GM18907 (cell line): Measurements from ENCODE around the gene LCN2.

ENCODE experiments used
- ATAC-seq: cut with Tn5 transposase; IDR thresholded peaks from one replicate; pipeline ENCODE4 v1.9.1; 2021; ENCODE audit warnings: mild to moderate bottlenecking, moderate library complexity; ENCODE audit not compliant: unreplicated experiment

Gene LCN2

GRCh38 chr9:128146591-128147120 lies 2.6 kb upstream of the LCN2 start:
- no peak for ATAC-seq

GRCh38 chr9:128148509-128149000 lies 698 bp upstream of the LCN2 start:
- ATAC-seq, result no peak

GRCh38 chr9:128149951-128150593 lies 819 bp downstream of the LCN2 start:
- no peak for ATAC-seq

GRCh38 chr9:128150594-128151308 lies 1.5 kb downstream of the LCN2 start:
- ATAC-seq, result no peak

- no peak for ATAC-seq
Observed at GRCh38 chr9:128151309-128152132, 2.3 kb downstream of the LCN2 start.

- no peak for ATAC-seq
Observed at GRCh38 chr9:128152133-128153059, 3.1 kb downstream of the LCN2 start.

- no peak for ATAC-seq
Observed at GRCh38 chr9:128153060-128153946, 4.0 kb downstream of the LCN2 start.

GRCh38 chr9:128153947-128154695 lies 4.9 kb downstream of the LCN2 start:
- no peak for ATAC-seq

- ATAC-seq, result no peak
Observed at GRCh38 chr9:128155736-128156500, 6.7 kb downstream of the LCN2 start.

GRCh38 chr9:128159522-128159783 lies 10.2 kb downstream of the LCN2 start:
- ATAC-seq, result no peak

GRCh38 chr9:128159784-128160602 lies 10.7 kb downstream of the LCN2 start, which contains the start of gene BBLN:
Gene BBLN, plus strand, starts transcription at chr9:128160265. Its CDS starts 143 bp downstream, at chr9:128160408.
- peak; percentile 72 for ATAC-seq

- peak; percentile 3 for ATAC-seq
Observed at GRCh38 chr9:128160603-128160987, 11.3 kb downstream of the LCN2 start.

GRCh38 chr9:128161215-128161902 lies 12.1 kb downstream of the LCN2 start:
- no peak for ATAC-seq

- no peak for ATAC-seq
Observed at GRCh38 chr9:128162215-128163026, 13.2 kb downstream of the LCN2 start.

- ATAC-seq, result no peak
Observed at GRCh38 chr9:128163027-128163515, 13.8 kb downstream of the LCN2 start.
